Upper lobe of left lung (tissue), 6 donors: ENCODE data around the gene ZBED4. TPM values are rescaled to one million over a fixed set of nuclear protein-coding genes. Genes with fewer than 3 reads are reported as not detected.

Source experiments
- ATAC-seq, 2 donors: fragments of 200-7000 bp; cut with Tn5 transposase; one replicate each; pipeline ENCODE4 v1.9.1; 2022; ENCODE audit warnings: mild to moderate bottlenecking in 2 of 2, moderate library complexity in 2 of 2; ENCODE audit not compliant: low FRiP score in 2 of 2
- DNase-seq, 2 donors: peaks; one replicate each; pipeline ENCODE4 v3.0.0-alpha.2; 2019 to 2020
- H3K27ac ChIP-seq, 4 donors: fragments of 200-600 bp; sonication (generic); one replicate each; pipeline ENCODE4 v1.5.1; 2016 to 2019
- H3K27me3 ChIP-seq, 4 donors: fragments of 200-600 bp; sonication (generic); one replicate each; pipeline ENCODE4 v1.5.1; 2017 to 2019
- H3K36me3 ChIP-seq, 4 donors: fragments of 200-600 bp; sonication (generic); one replicate each; pipeline ENCODE4 v1.5.1; 2016 to 2019
- H3K4me1 ChIP-seq, 4 donors: fragments of 200-600 bp; sonication (generic); one replicate each; pipeline ENCODE4 v1.5.1; 2018 to 2019
- H3K4me3 ChIP-seq, 4 donors: fragments of 200-600 bp; sonication (generic); one replicate each; pipeline ENCODE4 v1.5.1; 2017 to 2019; ENCODE audit warnings: mild to moderate bottlenecking in 2 of 4, moderate library complexity in 1 of 4
- H3K9me3 ChIP-seq, 4 donors: fragments of 200-600 bp; sonication (generic); one replicate each; pipeline ENCODE4 v1.5.1; 2018 to 2019
- EP300 ChIP-seq, 4 donors: sonication (generic); formaldehyde crosslinking; IDR thresholded peaks; one replicate each; pipeline ENCODE4 v1.5.1; 2017; ENCODE audit warnings: antibody characterized with exemption in 4 of 4, control low read depth in 2 of 4
- POLR2A ChIP-seq, 4 donors: fragments of 450-650 bp; IDR thresholded peaks; one replicate each; pipeline ENCODE4 v1.5.1; 2016 to 2017; ENCODE audit warnings: antibody characterized with exemption in 4 of 4, mild to moderate bottlenecking in 2 of 4
- POLR2AphosphoS5 ChIP-seq, 2 donors: sonication (generic); formaldehyde crosslinking; IDR thresholded peaks; one replicate each; pipeline ENCODE4 v1.5.1; 2017; ENCODE audit warnings: antibody characterized with exemption in 2 of 2
- WGBS, 2 donors: methylation state at CpG; one replicate each; pipeline ENCODE4 v1.1.5; 2017 to 2018; 5-methylcytosine and 5-hydroxymethylcytosine counted together
- total RNA-seq, 6 donors: library from RNA; depleted of rRNA in 4 of 6; stranded (reverse); fragments of >200 nt in 4 of 6; gene quantifications; one replicate each; pipeline versions ENCODE4 v1.1.0 to v1.2.1, GENCODE V29; 2016 to 2021
- TF ChIP-seq, protein P1 (sequence below), 6 experiments: fragments of 450-650 bp in 4 of 6; fragments of 200-600 bp in 2 of 6; sonication (generic) in 2 of 6; IDR thresholded peaks; one replicate each; pipeline ENCODE4 v1.5.1; 2016 to 2019; ENCODE audit warnings: antibody characterized with exemption in 6 of 6
- donor health status: DM: no; HTN: no; CAD: no; lungs with moderate emphysema.
- donor health status: DM: no; HTN: yes; CAD: no; lungs with severe emphysema.

Gene ZBED4
- total RNA-seq, 6 donors from 2014 or later: 10.8 to 19.9 (median 15.5) TPM

DNA sequence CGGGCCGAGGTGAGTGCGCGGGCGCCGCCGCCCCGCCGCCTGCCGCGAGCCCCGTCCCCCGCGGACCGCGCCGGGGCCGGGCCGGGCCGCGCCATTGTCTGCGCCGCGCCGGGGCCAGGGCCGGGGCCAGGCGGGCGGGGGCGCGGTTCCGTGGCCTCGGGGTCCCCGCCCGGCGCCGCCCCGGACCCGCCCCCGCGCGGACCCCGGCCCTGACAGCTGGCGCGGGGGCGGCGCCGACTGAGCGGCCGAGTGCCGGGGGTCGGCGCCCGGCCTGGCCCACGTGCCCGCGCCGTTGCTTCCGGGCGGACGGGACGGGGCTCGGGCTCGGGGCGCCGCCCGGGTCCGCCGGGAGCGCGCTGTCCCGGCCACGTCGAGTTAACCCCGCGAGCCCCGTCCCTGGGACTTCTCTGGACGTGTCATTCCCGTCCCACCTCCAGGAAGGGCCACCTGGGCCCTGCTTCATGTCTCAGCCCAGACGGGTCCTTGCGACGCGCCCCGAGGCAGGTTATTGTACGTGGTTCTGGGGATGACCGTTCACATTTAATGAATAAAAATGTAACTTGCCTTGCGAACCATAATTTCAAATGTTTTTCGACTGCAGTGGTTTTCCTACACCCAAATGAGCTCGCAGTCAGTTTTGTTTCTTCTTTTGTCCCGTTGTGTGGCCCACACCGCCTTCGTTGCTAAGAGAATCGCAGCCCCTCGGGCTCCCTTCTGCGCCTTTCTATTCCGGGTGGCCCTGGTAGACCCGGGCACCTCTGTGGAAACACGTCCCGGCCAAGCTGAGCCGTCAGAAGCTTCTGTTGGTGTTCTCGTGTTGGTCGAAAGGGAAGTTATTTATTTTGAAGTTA, 562 bp downstream of the ZBED4 start:
- TF ChIP-seq, protein P1, sequence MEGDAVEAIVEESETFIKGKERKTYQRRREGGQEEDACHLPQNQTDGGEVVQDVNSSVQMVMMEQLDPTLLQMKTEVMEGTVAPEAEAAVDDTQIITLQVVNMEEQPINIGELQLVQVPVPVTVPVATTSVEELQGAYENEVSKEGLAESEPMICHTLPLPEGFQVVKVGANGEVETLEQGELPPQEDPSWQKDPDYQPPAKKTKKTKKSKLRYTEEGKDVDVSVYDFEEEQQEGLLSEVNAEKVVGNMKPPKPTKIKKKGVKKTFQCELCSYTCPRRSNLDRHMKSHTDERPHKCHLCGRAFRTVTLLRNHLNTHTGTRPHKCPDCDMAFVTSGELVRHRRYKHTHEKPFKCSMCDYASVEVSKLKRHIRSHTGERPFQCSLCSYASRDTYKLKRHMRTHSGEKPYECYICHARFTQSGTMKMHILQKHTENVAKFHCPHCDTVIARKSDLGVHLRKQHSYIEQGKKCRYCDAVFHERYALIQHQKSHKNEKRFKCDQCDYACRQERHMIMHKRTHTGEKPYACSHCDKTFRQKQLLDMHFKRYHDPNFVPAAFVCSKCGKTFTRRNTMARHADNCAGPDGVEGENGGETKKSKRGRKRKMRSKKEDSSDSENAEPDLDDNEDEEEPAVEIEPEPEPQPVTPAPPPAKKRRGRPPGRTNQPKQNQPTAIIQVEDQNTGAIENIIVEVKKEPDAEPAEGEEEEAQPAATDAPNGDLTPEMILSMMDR (IDR thresholded peaks at IDR 0.05): no peak
- TF ChIP-seq POLR2A (IDR thresholded peaks at IDR 0.05) (peak in 2 of 4 donors; percentile 15 to 32), EP300 (IDR thresholded peaks at IDR 0.05) (no peak), POLR2AphosphoS5 (IDR thresholded peaks at IDR 0.05) (peak in 1 of 2 donors; percentile 16)
- Histone ChIP-seq H3K27ac (peak overlapping the region; percentile 63 to 82 (median 78)), H3K4me3 (peak overlapping the region; percentile 65 to 82 (median 78)), H3K27me3 (peaks cover 0 to 11% (median 3%) of the 10 kb centered on the region in 4 donors), H3K36me3 (no peaks in the 10 kb centered on the region), H3K4me1 (peaks cover 31 to 55% (median 34%) of the 10 kb centered on the region in 4 donors), H3K9me3 (no peaks in the 10 kb centered on the region)
- DNase-seq: peak in 1 of 2 donors; percentile 39
- WGBS, 2 donors: 1 to 2% methylated on average over 25 to 26 of the region's 101 CpGs
- ATAC-seq: no peak

- TF ChIP-seq POLR2AphosphoS5 (IDR thresholded peaks at IDR 0.05) (no peak), POLR2A (IDR thresholded peaks at IDR 0.05) (no peak)
- TF ChIP-seq, protein P1 (IDR thresholded peaks at IDR 0.05): no peak
- H3K9me3 ChIP-seq: no peaks in the 10 kb centered on the region
- H3K27me3 ChIP-seq: peaks cover 0 to under 1% (median 0%) of the 10 kb centered on the region in 4 donors
- DNase-seq: peak in 1 of 2 donors; percentile 48
- peaks cover 21 to 43% (median 26%) of the 10 kb centered on the region in 4 donors for H3K4me1 ChIP-seq
- peak overlapping the region in 2 of 4 donors; percentile 65 to 79 for H3K4me3 ChIP-seq
- H3K27ac ChIP-seq: peak overlapping the region; percentile 63 to 82 (median 78)
- no peak for ATAC-seq
- WGBS, 2 donors: 21 to 25% methylated on average over 9 of the region's 9 CpGs
- H3K36me3 ChIP-seq: no peaks in the 10 kb centered on the region
Measured at GRCh38 chr22:49855251-49855911, 1.7 kb downstream of the ZBED4 start.

DNA sequence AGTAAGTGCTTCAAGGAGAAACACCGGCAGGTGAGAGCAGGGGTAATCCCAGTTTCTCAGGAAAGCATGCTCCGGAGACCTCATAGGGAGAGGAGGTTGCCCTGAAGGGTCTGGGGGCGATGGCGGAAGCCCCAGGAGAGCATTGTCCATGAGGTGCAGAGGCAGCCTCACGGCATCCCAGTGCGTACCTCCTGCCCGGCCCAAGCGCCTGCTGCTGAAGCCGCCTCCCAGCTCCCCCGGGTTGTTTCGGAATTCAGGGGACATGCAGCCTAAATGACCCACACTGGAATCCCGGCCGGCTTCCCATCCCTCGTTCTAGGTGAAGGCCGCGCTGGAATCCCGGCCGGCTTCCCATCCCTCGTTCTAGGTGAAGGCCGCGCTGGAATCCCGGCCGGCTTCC, 2.7 kb downstream of the ZBED4 start:
- ATAC-seq (no peak), DNase-seq (peak in 1 of 2 donors; percentile 69)
- no peaks in the 10 kb centered on the region for H3K9me3 ChIP-seq
- TF ChIP-seq EP300 (IDR thresholded peaks at IDR 0.05) (no peak), POLR2AphosphoS5 (IDR thresholded peaks at IDR 0.05) (no peak), POLR2A (IDR thresholded peaks at IDR 0.05) (no peak)
- TF ChIP-seq, protein P1 (IDR thresholded peaks at IDR 0.05): no peak
- no peak overlapping the region for H3K4me3 ChIP-seq
- no peaks in the 10 kb centered on the region for H3K27me3 ChIP-seq
- no peaks in the 10 kb centered on the region for H3K36me3 ChIP-seq
- H3K4me1 ChIP-seq: peaks cover 21 to 42% (median 26%) of the 10 kb centered on the region in 4 donors
- WGBS, 2 donors: 86 to 94% methylated on average over 5 to 19 of the region's 23 CpGs
- H3K27ac ChIP-seq: peak overlapping the region in 1 of 4 donors; percentile 82

- peaks cover 21 to 48% (median 28%) of the 10 kb centered on the region in 4 donors for H3K4me1 ChIP-seq
- H3K36me3 ChIP-seq: no peaks in the 10 kb centered on the region
- DNase-seq (no peak), ATAC-seq (no peak)
- TF ChIP-seq, protein P1 (IDR thresholded peaks at IDR 0.05): no peak
- TF ChIP-seq POLR2A (IDR thresholded peaks at IDR 0.05): no peak
- no peak for TF ChIP-seq EP300 (IDR thresholded peaks at IDR 0.05)
- TF ChIP-seq POLR2AphosphoS5 (IDR thresholded peaks at IDR 0.05): no peak
- H3K4me3 ChIP-seq: no peak overlapping the region
- no peaks in the 10 kb centered on the region for H3K27me3 ChIP-seq
- 86 to 93% methylated on average over 16 to 22 of the region's 31 CpGs for WGBS, 2 donors
- H3K9me3 ChIP-seq: no peaks in the 10 kb centered on the region
- no peak overlapping the region for H3K27ac ChIP-seq
Measured at GRCh38 chr22:49856766-49857618, 3.3 kb downstream of the ZBED4 start.
